NCI-H345 (cell line): ENCODE data around the gene GTF2A2.
A peak's percentile ranks its signal among the peaks of the same experiment; 100 is the strongest.
"Not testable (repeated sequence)": the region's sequence is repeated elsewhere in the genome, so short reads cannot be mapped to it uniquely, and the experiment has no call there.

Experiments used
- DNase-seq: peaks from one replicate; lab custom pipeline; 2025; lab: John Stamatoyannopoulos, UW

The GTF2A2 gene

DNA sequence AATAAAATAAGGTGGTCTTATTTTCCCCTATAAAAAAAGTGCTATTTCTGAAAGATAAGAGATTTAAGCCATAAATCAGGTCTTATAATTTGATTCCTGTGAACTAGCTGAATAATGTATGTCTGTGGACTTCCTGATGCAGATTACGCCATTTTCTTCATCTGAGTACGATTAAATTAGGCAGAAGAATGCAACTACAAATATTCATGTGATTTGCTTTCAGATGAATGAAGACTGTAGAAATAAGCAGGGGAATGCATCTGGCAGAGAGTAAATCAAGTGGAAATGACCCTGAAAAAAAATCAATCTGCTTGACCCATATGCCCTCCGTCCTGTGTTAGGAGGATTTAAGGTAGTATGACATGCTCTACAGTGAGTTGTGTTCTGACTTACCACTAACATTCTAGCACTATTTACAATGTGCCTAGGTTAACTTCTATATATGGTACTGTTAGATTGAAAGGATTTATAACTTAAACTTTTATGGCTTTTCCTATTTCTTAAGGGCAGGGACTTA, 17.1 kb upstream of the GTF2A2 start:
- no peak for DNase-seq

GRCh38 chr15:59668556-59668955, 11.2 kb upstream of the GTF2A2 start:
- no peak for DNase-seq

DNA sequence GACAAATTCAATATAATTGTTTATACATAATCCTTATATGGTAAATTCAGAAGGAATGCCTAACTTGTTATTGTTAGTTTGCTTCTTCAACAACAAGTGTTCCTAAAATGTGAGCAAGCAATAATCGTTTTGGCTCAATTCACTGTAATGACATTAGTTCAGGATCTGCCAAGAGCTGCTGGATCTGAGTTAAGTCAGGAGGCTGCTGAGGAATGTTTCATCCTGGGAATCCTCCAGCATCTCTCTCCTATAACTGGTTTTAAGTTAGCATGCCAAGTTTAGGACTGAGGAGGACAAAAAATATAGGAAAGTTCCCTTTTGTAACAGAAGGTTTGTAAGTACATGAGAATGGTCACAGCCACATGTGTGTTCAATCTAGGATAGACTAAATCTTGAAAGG, 4.9 kb upstream of the GTF2A2 start:
- DNase-seq, result no peak

DNA sequence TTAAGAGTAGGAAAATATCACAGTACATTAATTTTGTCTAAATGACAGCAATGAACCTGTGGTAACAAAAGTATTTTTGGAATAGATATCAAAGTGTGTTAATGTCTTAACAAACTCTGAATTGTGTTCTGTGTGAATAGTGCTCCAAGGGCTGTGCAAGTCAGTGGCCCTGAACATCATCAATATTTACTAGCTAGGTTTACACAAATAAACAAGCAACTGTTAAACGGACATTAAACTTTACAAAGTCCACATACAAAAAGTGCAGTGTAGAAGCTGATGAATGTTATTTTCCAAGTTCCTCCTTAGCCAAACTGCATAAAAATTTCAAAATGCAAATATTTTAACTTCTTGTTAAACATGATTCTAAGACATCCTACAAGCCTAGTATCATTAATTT, 2.1 kb upstream of the GTF2A2 start:
- DNase-seq, result no peak

- no peak for DNase-seq
Measured at GRCh38 chr15:59657635-59658125, 365 bp upstream of the GTF2A2 start.

GRCh38 chr15:59654046-59654445, 3.3 kb downstream of the GTF2A2 start:
- no peak for DNase-seq

DNA sequence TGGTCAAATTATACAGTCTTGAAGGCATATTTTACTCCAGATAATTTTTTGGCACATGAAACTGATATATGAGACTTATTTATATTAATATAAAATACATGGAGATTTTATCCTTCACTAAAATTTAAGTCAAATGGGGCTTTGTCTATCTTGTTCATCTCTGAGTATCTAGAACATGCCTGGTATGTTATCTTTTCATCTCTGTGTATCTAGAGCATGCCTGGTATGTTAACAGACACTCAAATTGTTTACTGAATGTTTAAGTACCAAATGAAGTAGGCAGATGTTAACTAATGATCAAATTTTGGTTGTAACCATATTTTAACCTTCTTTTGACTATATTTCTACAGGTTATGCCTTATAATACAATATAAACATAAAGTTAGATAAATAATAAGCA, 7.7 kb downstream of the GTF2A2 start:
- DNase-seq, result no peak

- DNase-seq, result no peak
Measured at GRCh38 chr15:59647085-59647484, 10.2 kb downstream of the GTF2A2 start.

DNA sequence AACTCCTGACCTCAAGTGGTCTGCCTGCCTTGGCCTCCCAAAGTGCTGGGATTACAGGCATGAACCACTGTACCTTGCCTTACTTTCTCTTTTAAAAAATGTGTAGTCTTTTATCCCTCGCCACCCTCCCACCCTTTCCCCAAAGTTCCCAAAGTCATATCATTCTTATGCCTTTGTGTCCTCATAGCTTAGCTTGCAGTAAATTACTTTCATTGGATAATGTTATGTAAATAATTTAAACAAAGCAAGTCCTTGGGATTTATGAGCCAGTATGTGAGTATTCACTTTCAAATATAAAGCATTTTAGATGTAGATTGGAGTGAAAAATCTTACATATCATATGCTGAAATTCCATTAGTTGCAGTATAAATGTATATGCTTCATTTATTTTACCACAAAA, 11.0 kb downstream of the GTF2A2 start:
- DNase-seq, result no peak

- not testable (repeated sequence) for DNase-seq
Measured at GRCh38 chr15:59645812-59646211, 11.5 kb downstream of the GTF2A2 start.

DNA sequence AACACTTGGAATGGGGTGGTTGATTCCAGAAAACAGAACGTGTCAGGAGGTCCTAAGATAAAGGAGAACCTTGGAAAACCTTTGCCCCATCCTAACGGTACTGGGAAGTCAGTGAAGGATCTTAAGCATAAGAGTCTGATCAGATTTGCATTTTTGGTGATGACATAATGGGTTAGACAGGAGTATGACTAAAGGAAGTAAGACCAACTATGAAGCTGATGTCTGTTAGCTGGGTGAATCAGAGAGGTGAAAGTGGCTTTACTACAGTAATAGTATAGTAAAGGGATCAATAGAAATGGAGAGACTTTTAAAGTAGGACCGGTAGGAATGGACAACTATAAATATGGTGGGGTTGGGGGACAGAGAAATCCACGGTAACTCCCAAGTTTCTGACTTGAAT, 12.6 kb downstream of the GTF2A2 start:
- DNase-seq, result no peak

GRCh38 chr15:59642351-59642750, 15.0 kb downstream of the GTF2A2 start:
- no peak for DNase-seq

DNA sequence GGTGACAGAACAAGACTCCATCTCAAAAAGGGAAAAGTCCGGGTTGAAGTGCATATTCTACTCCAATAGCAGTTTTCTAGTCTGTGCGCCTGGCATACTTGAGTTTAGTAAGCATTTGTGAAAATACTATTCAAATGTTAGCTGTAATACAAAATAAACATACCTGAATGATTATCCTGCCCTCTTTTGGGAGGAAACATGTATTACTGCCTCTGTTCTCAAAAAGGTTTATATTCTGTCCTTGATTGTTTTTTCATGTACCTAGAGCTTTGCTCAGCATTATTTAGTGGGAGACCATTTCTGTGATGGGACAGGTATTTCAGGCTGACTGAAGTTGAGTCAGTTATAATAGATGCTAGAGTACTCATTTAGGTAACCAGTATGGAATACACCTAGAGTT, 19.8 kb downstream of the GTF2A2 start:
- DNase-seq, result not testable (repeated sequence)

DNA sequence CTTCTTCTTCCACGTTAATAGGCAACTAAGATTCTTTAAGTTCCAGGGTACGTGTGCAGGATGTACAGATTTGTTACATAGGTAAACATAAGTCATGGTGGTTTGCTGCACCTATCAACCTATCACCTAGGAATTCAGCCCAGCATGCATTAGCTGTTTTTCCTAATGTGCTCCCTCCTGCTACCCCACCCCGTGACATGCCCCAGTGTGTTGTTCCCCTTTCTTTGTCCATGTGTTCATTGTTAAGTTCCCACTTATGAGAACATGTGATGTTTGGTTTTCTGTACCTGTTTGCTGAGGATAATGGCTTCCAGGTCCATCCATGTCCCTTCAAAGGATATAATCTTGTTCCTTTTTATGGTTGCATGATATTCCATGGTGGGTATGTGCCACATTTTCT, 21.1 kb downstream of the GTF2A2 start:
- no peak for DNase-seq

GRCh38 chr15:59632714-59633113, 24.6 kb downstream of the GTF2A2 start:
- DNase-seq, result no peak

- DNase-seq, result no peak
Measured at GRCh38 chr15:59622289-59622688, 35.0 kb downstream of the GTF2A2 start.

- no peak for DNase-seq
Measured at GRCh38 chr15:59618406-59618805, 38.9 kb downstream of the GTF2A2 start.

GRCh38 chr15:59616379-59616778, 40.9 kb downstream of the GTF2A2 start:
- DNase-seq, result peak; percentile 23

DNA sequence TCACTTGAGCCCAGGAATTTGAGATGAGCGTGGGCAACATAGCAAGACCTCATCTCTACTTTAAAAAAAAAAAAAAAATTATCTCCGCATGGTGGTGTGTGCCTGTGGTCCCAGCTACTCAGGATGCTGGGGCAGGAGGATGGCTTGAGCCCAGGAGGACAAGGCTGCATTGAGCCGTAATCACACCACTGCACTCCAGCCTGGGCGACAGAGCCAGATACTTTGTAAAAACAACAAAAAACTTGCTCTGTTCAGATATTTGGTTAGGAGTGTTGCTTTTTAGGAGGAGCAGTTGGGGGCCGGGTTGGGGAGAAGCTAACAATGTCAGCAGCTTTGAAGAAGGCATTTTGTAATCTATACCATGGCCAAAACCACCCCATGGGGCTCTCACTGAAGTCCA, 41.7 kb downstream of the GTF2A2 start:
- no peak for DNase-seq

DNA sequence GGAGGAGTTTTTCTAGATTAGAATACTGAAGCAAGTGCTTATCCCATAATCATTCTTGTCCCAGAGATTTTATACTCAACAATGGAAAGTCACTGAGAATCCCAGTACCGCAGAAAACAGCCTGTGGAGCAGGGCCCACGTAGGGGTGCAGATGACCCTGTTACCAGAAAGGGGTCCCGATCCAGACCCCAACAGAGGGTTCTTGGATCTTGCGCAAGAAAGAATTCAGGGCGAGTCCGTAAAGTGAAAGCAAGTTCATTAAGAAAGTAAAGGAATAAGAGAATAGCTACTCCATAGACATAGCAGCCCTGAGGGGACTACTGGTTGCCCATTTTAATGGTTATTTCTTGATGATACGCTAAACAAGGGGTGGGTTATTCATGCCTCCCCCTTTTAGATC, 43.2 kb downstream of the GTF2A2 start:
- DNase-seq, result no peak

GRCh38 chr15:59611276-59612260, 45.7 kb downstream of the GTF2A2 start, which contains the start of gene GCNT3:
Gene GCNT3, plus strand, starts transcription at chr15:59611783. Its CDS starts 6,456 bp downstream, at chr15:59618239.
- no peak for DNase-seq

DNA sequence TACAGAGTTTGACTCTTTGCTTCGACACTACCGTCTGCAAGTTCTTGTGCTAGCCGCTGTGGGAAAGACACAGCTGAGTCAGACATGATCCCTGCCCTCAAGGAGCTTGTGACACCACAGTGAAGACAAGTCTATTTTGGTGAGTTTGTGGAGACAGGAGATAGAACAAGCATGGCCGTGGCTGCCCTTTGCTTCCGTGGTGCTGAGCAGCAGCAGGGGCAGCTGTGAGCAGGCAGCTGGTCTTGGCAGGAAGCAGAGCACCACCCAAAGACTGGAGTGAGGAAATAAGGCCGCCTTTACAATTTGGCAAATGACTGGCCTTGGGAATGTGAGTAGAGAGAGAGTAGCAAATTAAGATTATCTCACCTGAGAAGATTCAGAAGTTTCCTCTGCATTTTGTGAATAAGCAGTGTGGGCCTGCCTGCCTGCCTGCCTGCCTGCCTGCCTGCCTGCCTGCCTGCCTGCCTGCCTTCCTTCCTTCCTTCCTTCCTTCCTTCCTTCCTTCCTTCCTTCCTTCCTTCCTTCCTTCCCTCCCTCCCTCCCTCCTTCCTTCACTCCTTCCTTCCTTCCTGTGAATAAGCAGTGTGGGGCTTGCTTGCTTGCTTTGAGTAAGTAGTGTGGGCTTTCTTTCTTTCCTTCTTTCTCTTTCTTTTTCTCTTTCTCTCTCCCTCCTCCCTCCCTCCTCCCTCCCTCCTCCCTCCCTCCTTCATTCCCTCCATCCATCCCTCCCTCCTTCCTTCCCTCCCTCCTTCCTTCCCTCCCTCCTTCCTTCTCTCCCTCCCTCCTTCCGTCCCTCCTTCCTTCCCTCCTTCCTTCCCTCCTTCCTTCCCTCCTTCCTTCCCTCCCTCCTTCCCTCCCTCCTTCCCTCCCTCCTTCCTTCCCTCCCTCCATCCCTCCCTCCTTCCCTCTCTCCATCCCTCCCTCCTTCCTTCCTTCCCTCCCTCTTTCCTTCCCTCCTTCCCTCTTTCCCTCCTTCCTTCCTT, 47.3 kb downstream of the GTF2A2 start:
- DNase-seq, result no peak
